A549 (cell line): Measurements from ENCODE around the gene NCOR2. TPM values are rescaled to one million over a fixed set of nuclear protein-coding genes. Genes with fewer than 3 reads are reported as not detected.

Source experiments
- ATAC-seq, 2 experiments: fragments of 200-7000 bp in 1 of 2; fragments of >200 bp in 1 of 2; cut with Nextera tagmentation in 1 of 2; cut with Tn5 transposase in 1 of 2; 3 replicates each; pipeline versions ENCODE4 v1.8.0 to v1.9.1; 2018 to 2020; ENCODE audit warnings: mild to moderate bottlenecking in 1 of 2, moderate library complexity in 1 of 2
- CTCF ChIA-PET: fragments of 300-600 bp; sonication (Branson Sonifier 250); formaldehyde crosslinking; extraction: SDS; loops from one replicate; lab custom pipeline; 2021; ENCODE audit warnings: antibody characterized with exemption, inconsistent platforms; lab: Yijun Ruan, JAX
- POLR2A ChIA-PET: fragments of 350-600 bp; formaldehyde crosslinking; extraction: SDS; loops from one replicate; lab custom pipeline; 2021; ENCODE audit warnings: antibody characterized with exemption, inconsistent platforms; lab: Yijun Ruan, JAX
- DNase-seq, 2 experiments: peaks; one replicate each; pipeline versions ENCODE4 v3.0.0 to v3.0.0-alpha.2; 2011 to 2016; ENCODE audit warnings: low read depth in 1 of 2, low spot score in 1 of 2
- FAIRE-seq: peaks from 2 replicates; lab custom pipeline; 2011; peaks lifted over from hg19 to GRCh38; lab: Jason Lieb, UNC
- H3K27ac ChIP-seq, 2 experiments: fragments of >200 bp; sonication (Bioruptor Twin); formaldehyde crosslinking; 3 replicates each; pipeline ENCODE4 v1.5.1; 2016 to 2017
- H3K4me1 ChIP-seq: fragments of >200 bp; sonication (Bioruptor Twin); formaldehyde crosslinking; 3 replicates; pipeline ENCODE4 v1.6.1; 2016
- H3K4me2 ChIP-seq: fragments of >200 bp; sonication (Bioruptor Twin); formaldehyde crosslinking; 3 replicates; pipeline ENCODE4 v1.6.1; 2016
- H3K4me3 ChIP-seq: fragments of >200 bp; sonication (Bioruptor Twin); formaldehyde crosslinking; 3 replicates; pipeline ENCODE4 v1.5.1; 2016
- H3K9me3 ChIP-seq: fragments of >200 bp; sonication (Bioruptor Twin); formaldehyde crosslinking; 3 replicates; pipeline ENCODE4 v1.6.1; 2016
- CBX2 ChIP-seq: fragments of 200-600 bp; sonication (generic); IDR thresholded peaks from 2 replicates; pipeline ENCODE4 v1.6.1; 2016; ENCODE audit warnings: low read depth, mild to moderate bottlenecking, borderline replicate concordance
- CEBPB ChIP-seq, 2 experiments: fragments of >200 bp in 1 of 2; sonication (Bioruptor Twin) in 1 of 2; formaldehyde crosslinking in 1 of 2; IDR thresholded peaks; 2 replicates each; pipeline ENCODE4 v1.6.1; 2012 to 2016
- EHMT2 ChIP-seq: fragments of 200-600 bp; sonication (generic); IDR thresholded peaks from 2 replicates; pipeline ENCODE4 v1.6.1; 2016; ENCODE audit warnings: antibody characterized with exemption, low read depth, mild to moderate bottlenecking, moderate library complexity
- ELK1 ChIP-seq: fragments of 150-350 bp; IDR thresholded peaks from 2 replicates; pipeline ENCODE4 v1.6.1; 2014; ENCODE audit warnings: low read depth, mild to moderate bottlenecking, low read length
- FOXS1 ChIP-seq: fragments of 250-450 bp; sonication (Bioruptor Pico); IDR thresholded peaks from 2 replicates; pipeline ENCODE4 v1.5.0; 2020; ENCODE audit warnings: mild to moderate bottlenecking, moderate library complexity
- GATA3 ChIP-seq: IDR thresholded peaks from 2 replicates; pipeline ENCODE4 v1.6.1; 2012; ENCODE audit warnings: borderline replicate concordance
- HDAC2 ChIP-seq: fragments of 200-600 bp; sonication (generic); IDR thresholded peaks from 2 replicates; pipeline ENCODE4 v1.6.1; 2016
- HEYL ChIP-seq: fragments of 250-450 bp; sonication (Bioruptor Pico); IDR thresholded peaks from 2 replicates; pipeline ENCODE4 v1.8.0; 2021; ENCODE audit warnings: mild to moderate bottlenecking, moderate library complexity
- JUNB ChIP-seq: fragments of >200 bp; sonication (Bioruptor Twin); formaldehyde crosslinking; IDR thresholded peaks from 2 replicates; pipeline ENCODE4 v1.6.1; 2016
- KDM1A ChIP-seq: fragments of 200-600 bp; sonication (generic); IDR thresholded peaks from 2 replicates; pipeline ENCODE4 v1.6.1; 2016; ENCODE audit warnings: low read depth, mild to moderate bottlenecking
- MAFK ChIP-seq: fragments of 450-650 bp; IDR thresholded peaks from 2 replicates; pipeline ENCODE4 v1.6.1; 2014; ENCODE audit not compliant: partially characterized antibody
- MAX ChIP-seq: IDR thresholded peaks from 2 replicates; pipeline ENCODE4 v1.6.1; 2012
- MAZ ChIP-seq: fragments of 150-350 bp; IDR thresholded peaks from 2 replicates; pipeline ENCODE4 v1.6.1; 2014; ENCODE audit warnings: antibody characterized with exemption, low read depth, low read length, borderline replicate concordance
- NFE2L2 ChIP-seq: fragments of 150-350 bp; conservative IDR thresholded peaks from 2 replicates; pipeline ENCODE4 v1.6.1; 2014; ENCODE audit warnings: low read length
- PBX3 ChIP-seq: IDR thresholded peaks from 2 replicates; pipeline ENCODE4 v1.6.1; 2012
- POLR2A ChIP-seq: IDR thresholded peaks from 2 replicates; pipeline ENCODE4 v1.6.1; 2012; ENCODE audit warnings: mild to moderate bottlenecking, low read length
- RFX5 ChIP-seq: fragments of 450-650 bp; IDR thresholded peaks from 2 replicates; pipeline ENCODE4 v1.7.1; 2014; ENCODE audit warnings: antibody characterized with exemption, mild to moderate bottlenecking, moderate library complexity
- RNF2 ChIP-seq: fragments of 200-600 bp; sonication (generic); IDR thresholded peaks from 2 replicates; pipeline ENCODE4 v1.6.1; 2016; ENCODE audit warnings: low read depth, mild to moderate bottlenecking, antibody characterized with exemption, moderate library complexity, borderline replicate concordance
- SREBF2 ChIP-seq: fragments of 450-650 bp; IDR thresholded peaks from 2 replicates; pipeline ENCODE4 v1.6.1; 2014; ENCODE audit warnings: mild to moderate bottlenecking, moderate library complexity
- TFCP2L1 ChIP-seq: fragments of 250-450 bp; sonication (Bioruptor Pico); IDR thresholded peaks from 2 replicates; pipeline ENCODE4 v1.5.0; 2021; ENCODE audit warnings: mild to moderate bottlenecking
- TP53 ChIP-seq: fragments of 250-450 bp; sonication (Bioruptor Pico); IDR thresholded peaks from 2 replicates; pipeline ENCODE4 v1.5.0; 2021; ENCODE audit warnings: mild to moderate bottlenecking, moderate library complexity
- USF2 ChIP-seq: fragments of 450-650 bp; IDR thresholded peaks from 2 replicates; pipeline ENCODE4 v1.6.1; 2014; ENCODE audit warnings: antibody characterized with exemption
- ZFP36 ChIP-seq: fragments of 450-650 bp; IDR thresholded peaks from 2 replicates; pipeline ENCODE4 v1.6.1; 2014; ENCODE audit warnings: borderline replicate concordance; ENCODE audit not compliant: partially characterized antibody
- ZNF302 ChIP-seq: fragments of 250-450 bp; sonication (Bioruptor Pico); IDR thresholded peaks from 2 replicates; pipeline ENCODE4 v1.9.0; 2021; ENCODE audit warnings: inconsistent platforms, mild to moderate bottlenecking, moderate library complexity
- ZSCAN20 ChIP-seq: fragments of 250-450 bp; sonication (Bioruptor Pico); IDR thresholded peaks from 2 replicates; pipeline ENCODE4 v1.8.0; 2022; ENCODE audit warnings: mild to moderate bottlenecking, moderate library complexity
- WGBS: methylation state at CpG from one replicate; pipeline ENCODE4 v1.1.6; 2017; ENCODE audit errors: missing lambda C conversion rate; 5-methylcytosine and 5-hydroxymethylcytosine counted together
- polyA plus RNA-seq, 4 experiments: library from polyadenylated mRNA; depleted of rRNA in 3 of 4; stranded (reverse); fragments of >200 nt; fragmentation: RNase III in 1 of 4; extraction: RNeasy Plus Mini Kit Qiagen cat#74134 plus additional on column Dnase treatment in 1 of 4; gene quantifications; 2 replicates in 3 of 4; 3 replicates in 1 of 4; pipeline ENCODE4 v1.2.3, GENCODE V29; 2011 to 2017

The NCOR2 gene
- polyA plus RNA-seq, 2 of the 4 experiments (the other 2 are of a cell fraction), result 14.1 to 151 TPM

GRCh38 chr12:124562796-124563181 is 4.6 kb downstream of the NCOR2 start:
- H3K4me3 ChIP-seq, result no peak overlapping the region
- FAIRE-seq (no peak), DNase-seq (no peak), ATAC-seq (no peak)
- TF ChIP-seq KDM1A (peak; percentile 92; the same call in 1 of the 2 replicates), JUNB (no peak), EHMT2 (no peak)
- no peak overlapping the region for H3K27ac ChIP-seq
- ChIA-PET POLR2A (no interaction called here), CTCF (interaction anchor here (0.9 to 2.3 kb wide), 6 partner anchors 9 to 205 kb away, joined by 3 to 6 read pairs (median 4); no protein-coding TSS in a partner anchor)
- H3K4me2 ChIP-seq, result no peak overlapping the region
- peaks cover 19% of the 10 kb centered on the region for H3K4me1 ChIP-seq
- WGBS, result 96% methylated on average over 4 of the region's 4 CpGs
- H3K9me3 ChIP-seq, result no peaks in the 10 kb centered on the region

GRCh38 chr12:124562018-124562795 is 5.2 kb downstream of the NCOR2 start:
- ChIA-PET POLR2A (no interaction called here), CTCF (interaction anchor here (1.1 to 2.3 kb wide), 6 partner anchors 9 to 158 kb away, joined by 3 to 6 read pairs (median 4); no protein-coding TSS in a partner anchor)
- H3K4me1 ChIP-seq, result peaks cover 19% of the 10 kb centered on the region
- ATAC-seq (no peak), FAIRE-seq (no peak), DNase-seq (no peak)
- no peak overlapping the region for H3K4me2 ChIP-seq
- WGBS, result 88% methylated on average over 18 of the region's 18 CpGs
- H3K9me3 ChIP-seq, result no peaks in the 10 kb centered on the region
- H3K4me3 ChIP-seq, result no peak overlapping the region
- no peak overlapping the region; a peak in 1 of 6 replicates for H3K27ac ChIP-seq
- TF ChIP-seq NFE2L2 (no peak), PBX3 (no peak), FOXS1 (no peak), HDAC2 (no peak), RFX5 (no peak), MAFK (no peak), TP53 (CRISPR knock-in tag) (no peak)

- ATAC-seq, result no peak
- Histone ChIP-seq H3K27ac (no peak overlapping the region), H3K4me3 (no peak overlapping the region), H3K9me3 (no peaks in the 10 kb centered on the region), H3K4me2 (no peak overlapping the region), H3K4me1 (peaks cover 19% of the 10 kb centered on the region)
- no peak for DNase-seq
- CTCF ChIA-PET, result interaction anchor here (0.7 to 1.4 kb wide), 3 partner anchors 10 to 120 kb away, joined by 3 to 4 read pairs (median 3); no protein-coding TSS in a partner anchor
- POLR2A ChIA-PET, result no interaction called here
- TF ChIP-seq MAFK, result no peak
- no peak for TF ChIP-seq HEYL (CRISPR knock-in tag)
- TF ChIP-seq ZSCAN20 (CRISPR knock-in tag), result no peak
- TF ChIP-seq EHMT2, result no peak
- TF ChIP-seq CEBPB (IDR thresholded peaks at IDR 0.05), result no peak
- FAIRE-seq, result no peak
- 88% methylated on average over 10 of the region's 10 CpGs for WGBS
Measured at GRCh38 chr12:124561231-124561630, 6.2 kb downstream of the NCOR2 start.

- no peak overlapping the region for H3K27ac ChIP-seq
- ChIA-PET CTCF (interaction anchor here (0.7 to 0.9 kb wide), 3 partner anchors 21 to 143 kb away, joined by 3 read pairs; no protein-coding TSS in a partner anchor), POLR2A (no interaction called here)
- no peak for TF ChIP-seq GATA3
- TF ChIP-seq SREBF2, result no peak
- TF ChIP-seq ZFP36, result no peak
- no peak for TF ChIP-seq MAX
- no peak for TF ChIP-seq ELK1
- TF ChIP-seq USF2, result no peak
- TF ChIP-seq PBX3, result no peak
- no peak for TF ChIP-seq TFCP2L1 (CRISPR knock-in tag)
- TF ChIP-seq CBX2, result no peak
- no peak for TF ChIP-seq HEYL (CRISPR knock-in tag)
- TF ChIP-seq POLR2A, result no peak
- no peak for TF ChIP-seq RNF2
- no peak for TF ChIP-seq FOXS1
- no peak for TF ChIP-seq MAZ
- TF ChIP-seq ZNF302 (CRISPR knock-in tag), result no peak
Measured at GRCh38 chr12:124560146-124560890, 7.1 kb downstream of the NCOR2 start.

More at GRCh38 chr12:124560146-124560890, 7.1 kb downstream of the NCOR2 start:
- DNase-seq, result no peak
- ATAC-seq, result no peak
- Histone ChIP-seq H3K9me3 (no peaks in the 10 kb centered on the region), H3K4me1 (peaks cover 14% of the 10 kb centered on the region), H3K4me3 (no peak overlapping the region), H3K4me2 (no peak overlapping the region)
- no peak for FAIRE-seq
- 90% methylated on average over 21 of the region's 21 CpGs for WGBS
